AG09309 (cell line): ENCODE measurements around the gene MEI4.
"Not testable (repeated sequence)": the region's sequence is repeated elsewhere in the genome, so short reads cannot be mapped to it uniquely, and the experiment has no call there.

Source experiments
- DNase-seq: peaks from one replicate; pipeline ENCODE4 v3.0.0-alpha.2; 2010; ENCODE audit warnings: low read depth
- H3K4me3 ChIP-seq: 2 replicates; pipeline ENCODE4 v1.5.1; 2011; ENCODE audit warnings: mild to moderate bottlenecking, low read depth, low read length, moderate library complexity; ENCODE audit not compliant: control insufficient read depth
- CTCF ChIP-seq: IDR thresholded peaks from 2 replicates; pipeline ENCODE4 v1.5.1; 2011; ENCODE audit warnings: mild to moderate bottlenecking, low read depth, low read length, inconsistent platforms; ENCODE audit not compliant: insufficient read depth, control insufficient read depth; ENCODE audit errors: missing control alignments

MEI4 gene

GRCh38 chr6:77644102-77644705 lies 8.6 kb upstream of the MEI4 start:
- no peak for DNase-seq
- no peak overlapping the region for H3K4me3 ChIP-seq
- TF ChIP-seq CTCF = no peak

- H3K4me3 ChIP-seq = no peak overlapping the region
- DNase-seq = no peak
- TF ChIP-seq CTCF = no peak
Measured at GRCh38 chr6:77650098-77650663, 2.7 kb upstream of the MEI4 start.

GRCh38 chr6:77653816-77654215 lies 977 bp downstream of the MEI4 start:
- no peak for DNase-seq
- no peak overlapping the region for H3K4me3 ChIP-seq
- TF ChIP-seq CTCF = no peak

GRCh38 chr6:77655035-77655434 lies 2.2 kb downstream of the MEI4 start:
- DNase-seq, H3K4me3 ChIP-seq: not testable (repeated sequence)

GRCh38 chr6:77656999-77657764 lies 4.3 kb downstream of the MEI4 start:
- no peak for DNase-seq
- no peak for TF ChIP-seq CTCF
- H3K4me3 ChIP-seq = no peak overlapping the region

- H3K4me3 ChIP-seq = no peak overlapping the region
- DNase-seq = no peak
- no peak for TF ChIP-seq CTCF
Measured at GRCh38 chr6:77666340-77666739, 13.5 kb downstream of the MEI4 start.

- no peak for TF ChIP-seq CTCF
- DNase-seq = no peak
- H3K4me3 ChIP-seq = no peak overlapping the region
Measured at GRCh38 chr6:77666846-77667245, 14.0 kb downstream of the MEI4 start.
